Epidermal melanocyte (primary cell): ENCODE measurements around the gene TRAF3.

Experiments
- DNase-seq: peaks from one replicate; pipeline ENCODE4 v3.0.0; 2011; ENCODE audit warnings: low spot score; ENCODE audit not compliant: insufficient read length

Gene TRAF3

GRCh38 chr14:102952276-102952675 is 175.0 kb downstream of the TRAF3 start:
- no peak for DNase-seq

DNA sequence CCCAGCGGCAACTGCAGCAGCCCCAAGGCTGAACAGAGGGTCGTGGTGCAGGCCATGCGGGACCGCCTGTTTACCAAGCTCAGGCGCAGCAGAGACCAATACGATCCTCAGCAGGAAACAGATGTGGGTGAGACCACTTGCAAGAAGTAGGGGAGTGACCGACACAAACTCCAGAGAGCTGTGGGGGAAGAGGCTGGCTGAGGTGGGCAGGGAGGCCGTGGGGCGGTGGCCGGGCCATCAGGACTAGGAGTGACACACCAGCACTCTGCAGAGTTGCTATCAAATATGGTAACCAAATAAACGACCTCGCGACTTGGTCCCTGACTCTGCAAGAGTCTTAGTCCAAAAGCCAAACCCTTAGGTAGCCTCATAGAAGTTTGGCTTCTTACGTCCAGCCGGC is 175.9 kb downstream of the TRAF3 start:
- DNase-seq, result no peak

- no peak for DNase-seq
Measured at GRCh38 chr14:102954081-102954789, 177.0 kb downstream of the TRAF3 start.

GRCh38 chr14:102955636-102956408 is 178.6 kb downstream of the TRAF3 start:
- no peak for DNase-seq

DNA sequence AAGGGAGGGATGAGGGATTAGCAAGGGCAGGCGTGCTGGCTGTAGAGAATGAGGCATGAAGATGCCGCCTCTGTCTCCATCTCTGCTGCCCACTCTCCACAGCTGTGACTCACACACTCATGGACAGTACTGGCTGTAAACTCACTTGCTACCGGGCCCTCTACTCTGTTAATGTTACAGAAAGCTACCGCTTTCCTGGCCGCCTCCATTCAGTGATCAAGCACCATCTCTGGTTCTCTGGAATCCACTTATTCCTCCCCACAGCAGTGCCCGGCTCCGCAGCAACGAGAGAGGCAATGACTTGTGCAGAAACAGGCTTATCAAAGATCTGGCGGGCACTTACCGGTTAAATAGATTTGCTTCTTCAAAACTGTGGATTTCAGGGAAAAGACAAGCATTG is 180.0 kb downstream of the TRAF3 start:
- DNase-seq, result no peak

DNA sequence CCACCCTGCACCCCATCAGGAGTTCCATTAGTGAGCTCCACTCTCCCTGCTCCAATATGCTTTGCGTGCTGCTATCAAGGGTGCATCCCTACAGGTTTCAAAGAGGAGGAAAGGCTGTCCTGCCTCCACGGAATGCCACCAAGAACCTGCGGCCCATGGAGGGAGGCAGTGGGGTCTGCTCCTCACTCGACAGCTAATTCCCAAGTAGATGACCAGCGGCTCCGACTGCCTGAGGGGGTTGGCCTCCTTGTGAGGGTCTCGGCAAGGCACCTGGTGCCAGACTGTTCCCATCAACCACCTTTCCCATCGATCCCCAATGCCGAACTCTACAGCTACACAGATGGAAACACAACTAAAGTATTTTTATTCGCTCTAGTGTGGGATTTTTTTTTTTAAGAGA is 181.2 kb downstream of the TRAF3 start:
- DNase-seq, result no peak
